SU-DHL-6 (cell line): ENCODE data around the gene SLC24A5.

ENCODE experiments used
- EZH2phosphoT487 ChIP-seq: fragments of 200-600 bp; sonication (generic), shearing (Covaris generic); conservative IDR thresholded peaks from 2 replicates; pipeline ENCODE4 v1.6.1; 2018; ENCODE audit warnings: mild to moderate bottlenecking, antibody characterized with exemption, low read length, moderate library complexity, mixed read lengths
- TF ChIP-seq, protein P1 (sequence below): fragments of 200-600 bp; sonication (generic); IDR thresholded peaks from one replicate; pipeline ENCODE4 v1.5.1; 2017; ENCODE audit warnings: antibody characterized with exemption, mild to moderate bottlenecking, low read length, moderate library complexity; ENCODE audit not compliant: insufficient read depth, poor library complexity, severe bottlenecking

DNA sequence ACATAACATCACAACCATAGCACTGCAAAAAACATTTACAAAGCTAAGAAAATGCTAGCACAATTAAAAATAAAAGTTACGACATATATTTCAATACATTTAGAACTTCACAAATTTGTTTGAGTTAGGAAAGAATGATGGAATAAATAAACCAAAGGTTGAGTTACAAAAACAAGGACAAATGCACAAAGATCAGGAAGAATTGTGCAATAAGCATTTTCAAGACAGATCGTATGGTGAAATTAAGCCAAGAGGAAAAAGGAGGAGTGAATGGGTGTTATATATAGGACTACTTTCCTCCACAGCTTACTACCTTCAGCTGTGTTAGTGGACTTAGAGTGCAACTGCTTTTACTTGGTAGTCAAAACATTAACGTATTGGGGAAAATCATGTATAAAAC is 64.7 kb downstream of the SLC24A5 start:
- TF ChIP-seq, protein P1, sequence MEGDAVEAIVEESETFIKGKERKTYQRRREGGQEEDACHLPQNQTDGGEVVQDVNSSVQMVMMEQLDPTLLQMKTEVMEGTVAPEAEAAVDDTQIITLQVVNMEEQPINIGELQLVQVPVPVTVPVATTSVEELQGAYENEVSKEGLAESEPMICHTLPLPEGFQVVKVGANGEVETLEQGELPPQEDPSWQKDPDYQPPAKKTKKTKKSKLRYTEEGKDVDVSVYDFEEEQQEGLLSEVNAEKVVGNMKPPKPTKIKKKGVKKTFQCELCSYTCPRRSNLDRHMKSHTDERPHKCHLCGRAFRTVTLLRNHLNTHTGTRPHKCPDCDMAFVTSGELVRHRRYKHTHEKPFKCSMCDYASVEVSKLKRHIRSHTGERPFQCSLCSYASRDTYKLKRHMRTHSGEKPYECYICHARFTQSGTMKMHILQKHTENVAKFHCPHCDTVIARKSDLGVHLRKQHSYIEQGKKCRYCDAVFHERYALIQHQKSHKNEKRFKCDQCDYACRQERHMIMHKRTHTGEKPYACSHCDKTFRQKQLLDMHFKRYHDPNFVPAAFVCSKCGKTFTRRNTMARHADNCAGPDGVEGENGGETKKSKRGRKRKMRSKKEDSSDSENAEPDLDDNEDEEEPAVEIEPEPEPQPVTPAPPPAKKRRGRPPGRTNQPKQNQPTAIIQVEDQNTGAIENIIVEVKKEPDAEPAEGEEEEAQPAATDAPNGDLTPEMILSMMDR, result no peak
- no peak for TF ChIP-seq EZH2phosphoT487
